Astrocyte of the spinal cord (primary cell): ENCODE results near the gene COPE.

Experiments used
- DNase-seq: peaks from one replicate; pipeline ENCODE4 v3.0.0; 2011; ENCODE audit warnings: low read depth, low spot score
- H3K4me3 ChIP-seq: 2 replicates; pipeline ENCODE4 v1.5.1; 2011; ENCODE audit warnings: low read depth, mild to moderate bottlenecking, low read length, moderate library complexity
- in situ Hi-C: cut with HindIII; loops from 2 replicates; pipeline ENCODE4 v1.10.0; 2017; ENCODE audit warnings: low sequenced_read_pairs
- TF ChIP-seq, protein P1 (sequence below): IDR thresholded peaks from 2 replicates; pipeline ENCODE4 v1.5.1; 2012; ENCODE audit warnings: low read depth, mild to moderate bottlenecking, low read length, inconsistent platforms

COPE gene

DNA sequence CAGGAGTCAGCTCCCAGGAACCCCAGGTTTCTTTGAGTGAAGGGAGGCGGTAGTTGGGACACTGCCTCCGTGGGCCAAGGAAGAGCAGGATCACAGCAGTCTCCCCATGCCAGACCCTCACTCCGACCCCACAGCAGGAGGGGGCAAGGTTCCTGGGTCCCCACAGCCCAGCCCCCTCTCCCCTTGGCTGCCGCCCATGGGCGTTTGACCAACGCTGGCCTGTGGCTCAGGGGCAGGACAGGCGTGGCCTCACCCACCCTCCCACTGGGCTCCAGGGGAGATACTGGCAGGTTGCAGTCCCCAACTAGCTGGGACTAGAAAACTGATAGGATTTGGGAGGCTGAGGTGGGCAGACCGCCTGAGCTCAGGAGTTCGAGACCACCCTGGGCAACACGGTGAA, 9.2 kb downstream of the COPE start:
- H3K4me3 ChIP-seq: no peak overlapping the region
- no peak for DNase-seq
- TF ChIP-seq, protein P1, sequence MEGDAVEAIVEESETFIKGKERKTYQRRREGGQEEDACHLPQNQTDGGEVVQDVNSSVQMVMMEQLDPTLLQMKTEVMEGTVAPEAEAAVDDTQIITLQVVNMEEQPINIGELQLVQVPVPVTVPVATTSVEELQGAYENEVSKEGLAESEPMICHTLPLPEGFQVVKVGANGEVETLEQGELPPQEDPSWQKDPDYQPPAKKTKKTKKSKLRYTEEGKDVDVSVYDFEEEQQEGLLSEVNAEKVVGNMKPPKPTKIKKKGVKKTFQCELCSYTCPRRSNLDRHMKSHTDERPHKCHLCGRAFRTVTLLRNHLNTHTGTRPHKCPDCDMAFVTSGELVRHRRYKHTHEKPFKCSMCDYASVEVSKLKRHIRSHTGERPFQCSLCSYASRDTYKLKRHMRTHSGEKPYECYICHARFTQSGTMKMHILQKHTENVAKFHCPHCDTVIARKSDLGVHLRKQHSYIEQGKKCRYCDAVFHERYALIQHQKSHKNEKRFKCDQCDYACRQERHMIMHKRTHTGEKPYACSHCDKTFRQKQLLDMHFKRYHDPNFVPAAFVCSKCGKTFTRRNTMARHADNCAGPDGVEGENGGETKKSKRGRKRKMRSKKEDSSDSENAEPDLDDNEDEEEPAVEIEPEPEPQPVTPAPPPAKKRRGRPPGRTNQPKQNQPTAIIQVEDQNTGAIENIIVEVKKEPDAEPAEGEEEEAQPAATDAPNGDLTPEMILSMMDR: no peak
- in situ Hi-C loops: no loop called here

DNA sequence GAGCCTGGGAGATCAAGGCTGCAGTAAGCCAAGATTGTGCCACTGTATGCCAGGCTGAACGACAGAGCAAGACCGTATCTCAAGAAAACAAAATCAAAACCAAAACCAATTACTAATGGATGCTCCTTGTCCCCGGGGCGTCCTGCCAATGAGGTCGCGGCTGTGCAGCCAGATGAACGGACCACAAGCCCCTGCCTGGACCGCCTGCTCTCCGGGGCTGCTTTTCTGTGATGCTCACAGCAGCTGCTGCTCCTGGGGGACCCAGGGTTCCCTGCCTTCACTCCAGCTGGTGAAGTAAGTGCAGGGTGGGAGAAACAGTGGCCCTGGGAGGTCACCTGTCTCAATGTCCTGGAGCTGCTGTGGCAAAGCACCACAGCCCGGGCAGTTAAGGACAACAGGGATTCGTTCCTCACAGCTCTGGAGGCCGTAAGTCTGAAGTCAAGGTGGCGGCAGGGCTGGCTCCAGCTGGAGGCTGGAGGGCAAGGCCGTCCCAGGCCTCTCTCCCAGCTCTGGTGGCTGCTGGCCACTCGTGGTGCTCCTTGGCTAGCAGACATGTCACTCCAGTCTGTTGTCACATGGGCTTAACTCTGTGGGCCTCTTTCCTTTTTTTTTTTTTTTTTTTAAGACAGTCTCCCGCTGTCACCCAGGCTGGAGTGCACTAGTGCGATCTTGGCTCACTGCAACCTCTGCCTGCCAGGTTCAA, 10.1 kb downstream of the COPE start:
- in situ Hi-C loops: no loop called here
- DNase-seq: no peak
- TF ChIP-seq, protein P1: no peak
- no peak overlapping the region for H3K4me3 ChIP-seq

DNA sequence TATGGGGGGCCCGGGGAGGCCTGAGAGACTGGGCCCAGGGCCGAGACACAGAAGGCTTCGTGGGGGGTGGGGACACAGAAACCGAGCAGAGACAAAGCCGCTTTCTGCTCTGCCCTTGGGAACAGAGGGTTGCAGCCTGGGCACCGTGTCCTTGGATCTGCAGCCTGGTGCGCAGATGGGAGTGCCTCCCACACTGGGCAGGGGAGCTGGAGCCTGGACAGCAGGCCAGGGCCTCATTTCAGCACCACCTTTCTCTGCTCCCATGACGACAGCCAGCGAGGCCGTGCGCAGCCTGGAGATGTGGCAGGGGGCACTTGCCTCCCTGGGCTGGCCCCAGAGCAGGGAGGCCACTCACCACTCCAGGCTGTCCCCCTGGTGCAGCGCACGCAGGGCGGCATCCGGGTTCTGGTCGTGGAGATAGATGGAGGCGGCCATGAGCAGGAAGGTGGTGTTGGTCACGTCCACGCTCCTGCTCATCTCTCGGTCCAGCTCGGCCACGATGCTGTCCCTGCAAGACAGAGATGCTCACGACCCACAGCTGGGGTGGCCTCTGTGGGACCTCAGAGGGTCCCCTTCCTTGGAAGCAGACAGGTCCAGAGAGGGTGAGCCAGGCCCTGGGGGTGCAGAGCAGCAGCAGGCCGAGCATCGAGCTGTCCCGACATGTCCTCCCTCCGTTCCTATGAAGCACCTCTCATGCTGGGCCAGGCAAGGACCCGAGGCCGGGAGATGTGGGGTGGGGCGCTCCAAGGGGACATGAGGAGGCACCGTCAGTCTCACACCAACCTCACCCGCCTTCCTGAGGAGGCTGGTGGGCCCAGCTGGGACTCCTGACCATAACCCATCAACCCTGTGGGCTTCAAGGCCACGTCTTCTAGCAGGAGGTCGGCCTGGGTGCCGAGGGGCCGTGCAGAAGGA, 12.3 kb downstream of the COPE start:
- no peak for DNase-seq
- TF ChIP-seq, protein P1: no peak
- in situ Hi-C loops: no loop called here
- H3K4me3 ChIP-seq: no peak overlapping the region

DNA sequence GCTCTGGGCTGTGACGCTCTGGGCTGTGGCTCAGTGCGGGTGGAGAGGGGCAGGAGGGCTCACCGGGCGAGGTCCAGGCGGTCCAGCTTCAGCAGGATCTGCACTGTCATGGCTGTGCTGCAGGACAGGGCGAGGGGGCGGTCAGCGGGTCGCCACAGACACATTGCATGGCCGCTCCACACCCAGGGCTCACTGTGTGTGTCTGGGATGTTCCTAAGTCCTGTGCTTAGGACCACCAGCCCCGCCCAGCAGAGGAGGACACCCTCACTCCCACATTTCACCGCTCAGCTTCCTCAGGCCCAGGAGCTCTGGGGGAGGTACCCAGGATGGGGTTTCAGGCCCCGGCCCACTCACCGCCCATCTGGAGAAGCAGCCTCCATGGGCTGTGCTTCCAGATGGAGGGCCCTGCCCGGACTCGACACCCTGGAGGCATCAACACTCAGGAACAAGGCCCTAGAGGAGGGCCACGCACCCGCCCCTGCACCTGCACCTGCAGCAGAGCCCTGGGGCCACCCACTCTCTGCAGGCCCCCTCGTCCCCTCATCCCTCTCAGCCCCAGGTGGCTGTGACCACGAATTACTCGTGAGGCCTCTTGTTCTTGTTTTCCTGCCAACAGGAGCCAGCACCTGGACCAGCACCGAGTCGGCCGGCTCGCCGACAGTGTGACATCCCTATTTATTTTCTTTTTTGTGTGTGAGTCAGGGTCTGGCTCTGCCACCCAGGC, 13.5 kb downstream of the COPE start:
- no peak overlapping the region for H3K4me3 ChIP-seq
- in situ Hi-C loops: no loop called here
- no peak for DNase-seq
- TF ChIP-seq, protein P1: no peak

DNA sequence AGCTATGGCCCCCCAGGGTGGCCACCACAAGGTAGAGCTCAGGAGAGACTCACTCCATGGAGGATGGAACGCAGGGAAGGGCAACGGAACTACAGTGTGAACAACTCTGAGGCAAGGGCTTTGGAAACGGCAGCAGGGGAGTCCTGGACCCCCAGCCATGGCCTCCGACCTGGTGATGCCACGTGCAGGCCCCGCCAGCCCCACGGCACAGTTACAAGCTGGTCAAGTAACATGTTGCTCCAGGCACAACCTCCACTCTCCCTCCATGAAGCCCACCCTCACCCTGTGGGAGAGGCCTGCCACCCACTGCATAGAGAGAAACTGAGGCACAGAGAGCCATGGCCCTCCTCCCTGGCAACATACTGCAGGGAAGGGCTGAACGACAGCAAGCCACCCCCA, 14.1 kb downstream of the COPE start:
- DNase-seq: no peak
- in situ Hi-C loops: no loop called here
- no peak overlapping the region for H3K4me3 ChIP-seq
- TF ChIP-seq, protein P1: no peak

DNA sequence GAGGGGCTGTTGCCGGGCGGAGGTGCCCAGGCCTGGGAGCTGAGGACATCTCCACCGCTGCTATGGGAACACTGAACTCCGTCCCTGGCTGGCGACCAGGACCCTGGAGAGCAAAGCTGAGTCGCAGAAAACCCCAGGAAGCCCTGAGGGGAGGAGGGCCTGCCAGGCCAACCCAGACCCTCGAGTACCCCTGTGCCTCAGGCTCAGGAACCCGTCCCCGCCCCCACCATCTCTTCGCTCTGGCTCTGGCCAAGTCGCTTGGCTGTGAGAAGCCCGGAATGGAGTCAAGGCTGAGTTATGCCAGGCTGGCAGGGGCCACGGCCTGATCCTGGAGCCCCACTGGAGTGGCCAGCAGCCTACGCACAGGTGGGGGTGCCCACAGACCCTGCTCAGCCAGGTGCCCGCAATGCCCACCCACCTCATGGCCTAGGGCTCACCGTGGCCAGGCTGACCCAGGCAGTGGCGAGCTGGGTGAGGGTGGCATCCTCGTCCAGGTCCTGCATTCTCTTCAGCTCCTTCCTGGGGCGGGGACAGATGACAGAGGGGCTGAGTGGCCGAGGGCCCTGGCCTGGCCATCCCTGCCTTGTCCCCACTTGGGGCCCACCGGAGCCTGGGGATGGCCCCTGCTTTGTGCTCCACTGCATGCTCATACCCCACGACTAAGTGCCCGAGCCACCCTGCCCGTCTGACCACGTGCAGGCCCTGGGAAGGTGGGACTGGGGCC, 14.7 kb downstream of the COPE start:
- in situ Hi-C loops: no loop called here
- no peak overlapping the region for H3K4me3 ChIP-seq
- TF ChIP-seq, protein P1: no peak
- no peak for DNase-seq
